GM18511 (cell line): ENCODE results near the gene CPVL.

Experiments used
- ATAC-seq: cut with Tn5 transposase; IDR thresholded peaks from one replicate; pipeline ENCODE4 v1.9.1; 2021; ENCODE audit warnings: mild to moderate bottlenecking, moderate library complexity; ENCODE audit not compliant: unreplicated experiment

The CPVL gene

GRCh38 chr7:29045258-29046086 is 100.9 kb downstream of the CPVL start:
- no peak for ATAC-seq

GRCh38 chr7:29044554-29044953 is 101.8 kb downstream of the CPVL start:
- ATAC-seq, result no peak

GRCh38 chr7:29043576-29043975 is 102.8 kb downstream of the CPVL start:
- ATAC-seq, result no peak

GRCh38 chr7:29042824-29043231 is 103.5 kb downstream of the CPVL start:
- no peak for ATAC-seq

GRCh38 chr7:29041991-29042390 is 104.3 kb downstream of the CPVL start:
- ATAC-seq, result no peak

- no peak for ATAC-seq
Observed at GRCh38 chr7:29040579-29040925, 105.8 kb downstream of the CPVL start.

GRCh38 chr7:29039821-29040578 is 106.3 kb downstream of the CPVL start:
- ATAC-seq, result no peak

GRCh38 chr7:29038463-29038862 is 107.9 kb downstream of the CPVL start:
- ATAC-seq, result no peak

GRCh38 chr7:29035044-29035740 is 111.1 kb downstream of the CPVL start:
- ATAC-seq, result no peak

- no peak for ATAC-seq
Observed at GRCh38 chr7:29033584-29033983, 112.8 kb downstream of the CPVL start.

GRCh38 chr7:29032146-29032545 is 114.2 kb downstream of the CPVL start:
- no peak for ATAC-seq

GRCh38 chr7:29030781-29031275 is 115.5 kb downstream of the CPVL start:
- no peak for ATAC-seq

- ATAC-seq, result no peak
Observed at GRCh38 chr7:29022291-29022988, 123.9 kb downstream of the CPVL start.

GRCh38 chr7:29019896-29020295 is 126.4 kb downstream of the CPVL start:
- no peak for ATAC-seq

GRCh38 chr7:29019387-29019786 is 127.0 kb downstream of the CPVL start:
- no peak for ATAC-seq

- ATAC-seq, result no peak
Observed at GRCh38 chr7:29017713-29018112, 128.6 kb downstream of the CPVL start.

GRCh38 chr7:29014725-29015124 is 131.6 kb downstream of the CPVL start:
- no peak for ATAC-seq

- no peak for ATAC-seq
Observed at GRCh38 chr7:29013931-29014330, 132.4 kb downstream of the CPVL start.

- ATAC-seq, result no peak
Observed at GRCh38 chr7:29013082-29013695, 133.1 kb downstream of the CPVL start.

- no peak for ATAC-seq
Observed at GRCh38 chr7:29009947-29010346, 136.4 kb downstream of the CPVL start.
